ENCODE results near the gene KEAP1.

Gene KEAP1

GRCh38 chr19:10523135-10523636, 20.0 kb upstream of the KEAP1 start:
- no peak for TF ChIP-seq CTCF (IDR thresholded peaks at IDR 0.05; ENCODE audit: low read depth, low read length)
- no peak overlapping the region for H3K4me3 ChIP-seq (ENCODE audit: low read depth, low read length)
- no peak for DNase-seq (ENCODE audit: low read depth, low spot score)
- in situ Hi-C loops (cut with HindIII; ENCODE audit: low sequenced_read_pairs): no loop called here

GRCh38 chr19:10521461-10522171, 18.5 kb upstream of the KEAP1 start:
- in situ Hi-C loops (cut with HindIII; ENCODE audit: low sequenced_read_pairs): no loop called here
- no peak overlapping the region for H3K4me3 ChIP-seq (ENCODE audit: low read depth, low read length)
- TF ChIP-seq CTCF (IDR thresholded peaks at IDR 0.05; ENCODE audit: low read depth, low read length): no peak
- no peak for DNase-seq (ENCODE audit: low read depth, low spot score)

- no peak overlapping the region for H3K4me3 ChIP-seq (ENCODE audit: low read depth, low read length)
- DNase-seq (ENCODE audit: low read depth, low spot score): no peak
Observed at GRCh38 chr19:10520652-10521318, 17.6 kb upstream of the KEAP1 start.

GRCh38 chr19:10519421-10519820, 16.3 kb upstream of the KEAP1 start:
- TF ChIP-seq CTCF (IDR thresholded peaks at IDR 0.05; ENCODE audit: low read depth, low read length): no peak
- H3K4me3 ChIP-seq (ENCODE audit: low read depth, low read length): no peak overlapping the region
- DNase-seq (ENCODE audit: low read depth, low spot score): no peak
- in situ Hi-C loops (cut with HindIII; ENCODE audit: low sequenced_read_pairs): no loop called here

More at GRCh38 chr19:10520652-10521318, 17.6 kb upstream of the KEAP1 start:
- in situ Hi-C loops (cut with HindIII; ENCODE audit: low sequenced_read_pairs): no loop called here
- no peak for TF ChIP-seq CTCF (IDR thresholded peaks at IDR 0.05; ENCODE audit: low read depth, low read length)

GRCh38 chr19:10518444-10519361, 15.5 kb upstream of the KEAP1 start:
- no peak overlapping the region for H3K4me3 ChIP-seq (ENCODE audit: low read depth, low read length)
- DNase-seq (ENCODE audit: low read depth, low spot score): no peak

More at GRCh38 chr19:10518444-10519361, 15.5 kb upstream of the KEAP1 start:
- in situ Hi-C loops (cut with HindIII; ENCODE audit: low sequenced_read_pairs): no loop called here
- no peak for TF ChIP-seq CTCF (IDR thresholded peaks at IDR 0.05; ENCODE audit: low read depth, low read length)

Data from astrocyte of the spinal cord (primary cell).